HG03521 (cell line): ENCODE results near the gene SH3RF3.

ENCODE experiments used
- ATAC-seq: cut with Tn5 transposase; IDR thresholded peaks from one replicate; pipeline ENCODE4 v1.9.1; 2021; ENCODE audit warnings: mild to moderate bottlenecking, moderate library complexity; ENCODE audit not compliant: unreplicated experiment

Gene SH3RF3

DNA sequence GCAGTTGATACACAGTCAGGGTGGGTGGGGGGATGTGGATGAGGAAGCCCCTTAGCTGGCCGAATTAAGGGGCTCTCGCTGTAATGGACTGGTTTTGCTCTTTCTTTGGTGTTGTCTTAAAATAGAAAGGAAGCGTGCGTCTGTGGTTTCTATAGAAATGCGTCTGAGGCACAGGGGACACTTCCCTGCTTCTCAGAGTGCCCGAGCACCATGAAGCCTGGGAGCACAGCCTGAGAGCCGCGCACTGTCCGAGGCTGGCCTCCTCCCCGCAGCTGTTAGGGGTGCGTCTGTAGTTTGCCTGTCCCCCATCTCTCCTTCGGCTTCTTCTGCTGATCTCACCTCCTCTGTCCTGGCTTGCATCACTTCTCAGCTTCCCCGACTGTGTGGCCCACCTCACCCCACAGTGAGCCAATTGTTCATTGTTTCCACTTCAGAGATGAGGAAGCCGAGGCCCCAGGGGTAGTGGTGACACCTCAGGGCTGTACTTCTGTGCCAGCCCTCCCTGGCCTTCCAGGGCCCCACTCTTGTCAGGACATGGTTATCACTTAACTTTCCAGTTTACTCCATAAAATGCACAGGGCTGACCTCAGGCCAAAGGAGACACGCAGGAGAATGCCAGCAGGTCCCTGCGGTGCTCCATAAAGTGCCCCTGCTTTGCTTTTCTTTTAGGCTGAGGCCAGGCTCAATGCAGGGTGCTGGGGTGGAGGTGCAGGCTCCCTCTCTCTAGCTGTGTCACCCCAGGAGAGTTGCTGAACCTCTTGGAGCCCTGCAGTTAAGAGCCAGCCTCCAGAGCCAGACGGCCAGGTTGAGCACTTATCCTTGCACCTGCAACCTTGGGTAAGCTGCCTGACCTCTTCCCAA, 274.2 kb downstream of the SH3RF3 start:
- ATAC-seq, result no peak

DNA sequence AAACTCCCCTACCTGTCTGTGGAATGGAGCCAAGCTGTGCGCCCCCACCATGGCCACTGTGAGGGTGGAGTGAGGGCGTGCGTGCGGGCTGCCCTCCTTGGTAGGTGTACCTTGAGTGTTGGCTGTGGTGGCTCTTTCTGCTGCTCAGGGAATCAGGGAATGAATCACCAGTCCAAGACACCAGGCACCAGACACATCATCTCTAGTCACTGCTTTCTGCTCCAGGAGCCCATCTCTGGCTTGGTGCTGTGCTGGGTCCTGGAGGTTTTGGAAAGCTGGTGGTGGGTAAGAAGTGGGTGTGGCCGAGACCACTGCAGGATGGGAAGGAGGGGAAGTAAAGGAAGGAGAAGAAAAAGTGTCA, 274.8 kb downstream of the SH3RF3 start:
- no peak for ATAC-seq

DNA sequence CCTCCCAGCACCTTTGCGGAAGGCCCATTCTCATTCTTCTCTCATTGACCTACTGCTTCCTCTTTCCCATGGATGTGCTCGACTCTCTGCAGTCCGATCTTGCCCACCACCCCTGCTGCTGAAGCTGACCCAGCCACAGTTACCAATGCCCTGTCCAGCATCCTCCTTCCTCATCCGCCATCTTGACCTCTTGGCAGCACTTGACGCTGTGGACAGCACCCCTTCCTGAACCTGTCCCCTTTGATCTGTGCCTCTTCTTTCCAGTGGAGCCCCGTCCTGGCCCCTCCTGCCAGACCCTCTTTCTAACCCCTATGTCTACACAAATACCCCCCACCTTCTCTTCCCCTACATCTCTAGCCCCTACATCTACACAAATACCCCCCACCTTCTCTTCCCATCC, 275.7 kb downstream of the SH3RF3 start:
- no peak for ATAC-seq

DNA sequence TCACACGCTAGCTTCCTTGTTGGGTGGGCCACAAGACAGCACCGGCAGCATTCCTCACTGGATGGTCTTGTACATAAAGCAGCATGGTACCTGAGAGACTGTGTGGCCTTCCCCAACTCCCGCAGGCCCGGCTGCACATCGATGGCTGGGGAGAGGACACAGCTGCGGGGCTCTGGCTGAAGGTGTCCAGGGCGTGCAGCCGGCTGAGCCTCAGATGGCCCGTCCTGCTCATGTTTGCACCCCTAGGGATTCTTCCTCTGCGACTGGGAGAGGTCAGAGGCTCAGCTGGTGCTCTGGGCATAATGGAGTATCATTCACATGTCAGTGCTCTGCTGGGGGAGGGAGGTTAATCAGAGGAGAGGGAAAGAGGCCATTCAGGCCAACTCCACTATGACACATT, 276.9 kb downstream of the SH3RF3 start:
- ATAC-seq, result no peak

DNA sequence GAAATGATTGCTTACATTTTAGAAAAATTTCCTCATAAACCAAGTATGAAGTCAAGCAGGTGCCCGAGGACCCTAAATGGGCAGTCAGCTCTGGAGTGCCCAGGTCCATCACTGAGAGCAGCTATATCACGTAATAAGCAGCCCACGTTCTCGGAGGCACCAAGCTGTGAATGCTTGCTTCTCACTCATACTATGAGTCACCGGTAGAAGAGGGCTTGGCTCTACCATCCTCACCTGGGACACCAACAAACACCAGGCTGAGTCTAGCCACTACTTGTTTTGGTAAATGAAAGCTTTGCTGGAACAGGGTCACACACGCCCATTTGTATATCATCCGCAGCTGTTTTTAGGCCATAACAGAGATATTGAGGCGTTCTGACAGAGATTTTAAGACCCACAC, 277.3 kb downstream of the SH3RF3 start:
- ATAC-seq, result no peak

DNA sequence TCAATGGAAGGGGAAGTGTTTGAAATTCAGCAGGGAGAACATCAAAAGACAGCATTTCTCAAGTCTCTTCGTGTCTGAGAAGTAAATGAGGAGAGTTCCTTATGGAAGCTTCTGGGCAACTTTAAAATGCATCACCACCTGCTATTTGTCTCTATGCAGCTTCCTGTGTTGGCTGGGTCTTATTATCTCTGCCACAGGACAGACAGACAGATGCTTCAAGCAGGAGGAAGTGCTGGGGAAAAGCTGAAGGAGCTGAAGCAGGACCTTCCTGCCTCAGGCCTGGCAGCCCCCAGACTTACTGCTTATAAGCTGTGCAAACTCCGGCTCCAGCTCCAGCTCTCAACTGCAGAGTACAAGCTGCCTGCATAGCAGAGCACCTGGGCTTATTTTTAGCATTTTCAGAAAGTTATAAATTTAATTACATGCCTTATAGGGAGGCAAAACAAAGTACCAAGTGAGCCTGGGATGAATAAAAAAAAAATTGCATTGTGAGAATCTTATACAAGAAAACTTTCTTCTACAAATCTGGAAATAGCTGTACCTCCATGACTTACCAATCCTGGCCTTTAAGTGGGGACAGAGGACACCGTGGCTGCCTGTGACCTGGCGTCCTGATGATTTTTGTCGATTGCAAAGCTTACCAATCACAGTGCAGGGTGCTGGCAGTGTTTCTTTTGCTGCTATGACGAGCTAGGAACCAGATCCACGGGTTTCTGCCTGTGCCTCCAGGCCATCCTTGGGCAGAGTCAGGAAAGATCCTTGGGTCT, 278.5 kb downstream of the SH3RF3 start:
- ATAC-seq, result no peak

DNA sequence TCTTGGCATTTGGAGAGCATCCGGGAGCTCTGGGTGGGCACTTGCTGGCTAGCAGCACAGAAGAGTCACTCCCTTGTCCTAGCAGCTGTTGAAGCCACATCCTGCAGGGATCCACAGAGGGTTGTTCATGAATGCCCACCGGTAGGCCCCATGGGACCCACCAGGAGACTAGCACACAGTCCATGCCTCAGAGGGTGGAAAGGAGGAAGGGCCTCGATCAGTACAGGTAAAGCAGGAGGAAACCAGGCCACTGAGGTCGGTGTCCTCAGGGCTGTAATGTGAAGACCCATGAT, 279.0 kb downstream of the SH3RF3 start:
- ATAC-seq, result no peak

DNA sequence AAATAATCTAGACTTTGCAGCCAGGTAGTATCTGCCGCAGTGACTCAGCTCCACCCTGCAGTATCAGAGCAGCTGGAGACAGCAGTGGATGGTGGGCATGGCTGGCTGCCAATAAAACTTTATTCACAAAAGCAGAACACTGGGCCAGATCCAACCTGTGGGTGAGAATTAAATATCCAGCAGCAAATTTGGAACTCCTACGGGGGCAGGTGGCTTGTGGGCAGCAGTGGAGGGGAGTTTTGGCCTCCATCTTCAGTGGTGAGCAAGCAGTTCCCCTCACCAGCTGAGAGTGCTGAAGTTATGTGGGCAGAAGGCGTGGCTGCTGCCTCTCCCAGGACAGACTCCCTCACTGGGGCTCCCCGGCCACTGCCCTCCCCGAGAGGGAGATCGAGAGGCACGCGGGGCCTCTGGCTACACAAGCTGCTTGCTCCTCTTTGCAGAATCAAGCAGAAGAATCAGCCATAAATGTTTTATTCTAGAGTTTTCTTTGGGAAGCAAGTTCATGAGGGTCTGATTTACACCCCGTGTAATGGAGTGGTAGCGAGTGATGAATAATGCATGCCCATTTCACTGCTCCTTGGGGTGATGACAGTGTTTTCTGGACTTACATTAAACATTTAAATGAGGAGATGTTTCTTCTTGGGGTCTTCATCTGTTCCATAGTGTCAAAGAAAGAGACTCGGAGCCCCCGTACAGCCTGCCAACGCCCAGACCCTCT, 280.5 kb downstream of the SH3RF3 start:
- no peak for ATAC-seq

DNA sequence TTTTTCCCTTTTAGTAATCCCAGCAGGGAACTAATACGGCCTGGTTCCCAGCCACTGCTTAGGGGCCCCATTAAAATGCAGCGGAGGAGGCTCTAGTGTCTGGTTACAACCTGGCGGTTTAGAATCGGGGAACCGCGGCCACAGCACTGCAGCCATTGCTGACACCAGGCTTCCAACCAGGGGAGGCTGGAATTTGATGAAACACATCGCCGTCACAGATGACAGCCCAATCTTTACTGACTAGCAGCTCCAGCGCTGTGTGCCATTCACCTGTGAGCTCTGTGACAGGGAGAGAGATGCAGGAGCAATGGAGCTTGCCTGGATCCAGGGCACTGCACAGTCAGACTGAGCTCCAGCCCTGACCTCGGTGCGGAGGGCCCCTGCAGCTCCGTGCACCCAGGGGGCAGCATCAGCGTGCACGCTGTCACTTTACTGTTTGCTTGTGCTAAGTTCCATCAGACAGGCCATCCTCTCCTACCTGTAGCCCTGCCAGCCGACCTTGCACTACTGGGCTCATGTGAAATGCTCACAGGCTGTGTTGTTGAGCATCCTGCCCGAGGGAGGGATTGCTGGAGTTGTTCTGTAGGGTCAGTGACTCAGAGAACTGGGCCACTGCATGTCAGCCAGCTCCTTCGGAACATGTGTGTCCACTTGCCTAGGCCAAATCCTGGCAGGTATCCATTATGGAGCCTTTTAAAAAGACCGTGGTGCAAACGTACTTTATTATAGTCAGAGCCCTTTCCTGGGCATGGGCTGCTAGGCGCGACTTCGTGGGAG, 281.2 kb downstream of the SH3RF3 start:
- ATAC-seq, result no peak

DNA sequence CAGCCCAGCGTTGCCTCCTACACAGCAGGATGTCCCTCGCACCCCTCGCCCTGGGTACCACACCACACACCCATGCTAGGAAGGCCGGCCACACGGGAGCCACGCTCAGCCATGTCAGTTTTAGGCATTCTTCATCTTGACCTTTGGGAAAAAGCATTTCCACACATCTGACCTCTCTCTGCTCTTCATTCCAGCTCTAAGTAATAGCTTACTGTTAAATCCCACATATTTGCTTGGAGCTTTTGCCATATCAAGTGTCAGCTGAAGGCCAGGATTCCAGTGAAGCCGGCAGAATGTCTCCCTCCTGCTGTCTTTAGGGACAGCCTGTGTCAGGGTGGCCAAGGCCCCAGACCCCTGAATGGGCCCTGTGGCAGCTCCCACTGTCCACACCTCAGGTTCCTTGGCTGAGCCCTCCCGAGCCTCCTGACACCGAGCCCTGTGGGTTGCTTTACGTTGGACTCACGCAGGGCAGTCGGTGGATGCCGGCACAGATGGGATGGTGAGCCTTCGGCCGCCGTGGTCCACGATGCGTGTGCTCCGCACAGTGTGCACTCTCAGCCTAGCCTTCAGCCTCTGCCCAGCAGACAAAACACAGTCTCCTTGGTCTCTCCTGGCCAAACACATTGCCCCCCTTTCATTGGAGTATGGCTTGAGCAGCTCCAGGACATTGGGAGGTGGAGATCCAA, 282.8 kb downstream of the SH3RF3 start:
- ATAC-seq, result no peak

DNA sequence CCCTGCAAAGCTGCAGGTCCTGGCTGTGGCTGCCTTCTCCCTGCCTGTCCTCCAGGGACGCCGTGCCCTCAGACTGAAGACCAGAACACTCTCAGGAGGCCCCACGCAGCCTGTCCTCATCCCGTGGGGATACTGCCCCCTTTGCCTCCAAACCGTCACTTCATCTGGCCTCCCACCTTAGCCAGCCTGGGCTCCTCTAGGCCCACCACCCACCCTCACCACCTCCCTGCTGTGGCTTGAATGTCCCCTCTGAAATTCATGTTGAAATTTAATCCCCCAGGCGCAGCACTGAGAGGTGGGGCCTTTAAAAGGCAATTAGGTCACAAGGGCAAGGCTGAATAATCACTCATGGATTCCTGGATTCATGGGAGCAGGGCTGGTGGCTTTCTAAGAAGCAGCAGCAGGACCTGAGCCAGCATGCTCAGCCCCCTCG, 286.6 kb downstream of the SH3RF3 start:
- no peak for ATAC-seq

DNA sequence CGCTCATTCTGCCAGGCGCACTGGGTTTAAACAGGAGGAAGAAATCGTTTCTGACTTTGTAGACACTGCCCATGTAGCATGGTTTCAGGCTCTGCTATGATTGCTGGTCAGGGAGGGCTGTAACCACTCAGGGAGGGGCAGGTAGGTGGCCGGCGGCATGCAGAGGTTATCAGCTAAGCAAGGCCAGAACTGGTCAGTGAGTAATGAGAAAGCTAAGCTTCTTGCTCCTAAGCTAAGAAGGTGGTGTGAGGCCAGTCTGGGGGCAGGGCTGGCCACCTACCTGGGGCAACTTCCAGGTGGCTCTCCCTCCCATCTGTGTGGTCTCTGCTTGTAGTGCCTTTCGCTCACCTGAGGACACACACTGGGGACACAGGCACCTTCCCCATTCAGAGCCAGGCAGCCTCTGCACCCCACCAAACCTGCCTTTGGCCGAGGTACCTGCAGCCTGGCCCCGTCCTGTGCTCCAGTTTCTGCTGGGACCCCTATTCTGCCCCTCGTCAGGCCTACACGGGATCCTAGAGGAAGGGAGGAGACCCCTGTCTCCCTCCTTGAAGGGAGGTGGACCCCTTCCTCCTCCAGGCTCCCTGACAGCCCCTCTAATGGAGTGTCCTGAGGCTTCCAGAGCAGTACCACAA, 288.8 kb downstream of the SH3RF3 start:
- ATAC-seq, result no peak

DNA sequence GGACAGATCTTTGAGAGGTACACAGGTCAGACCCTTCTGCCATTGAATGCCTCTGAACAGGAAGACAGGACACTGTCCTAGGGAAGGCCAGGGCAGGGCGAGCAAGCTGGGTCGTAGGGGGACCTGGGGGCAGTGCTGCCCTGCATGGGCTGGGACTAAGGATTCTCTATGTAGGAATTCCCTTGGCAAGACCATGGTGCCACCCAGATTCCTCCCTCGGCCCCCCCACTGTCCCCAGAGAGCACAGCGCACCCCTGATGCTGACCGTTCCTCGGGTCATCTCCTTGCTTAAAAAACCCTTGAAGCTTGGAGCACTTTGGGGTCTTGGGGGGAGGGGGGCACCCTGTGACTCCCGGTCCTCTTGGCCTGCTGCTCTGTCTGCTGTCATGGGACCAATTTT, 289.7 kb downstream of the SH3RF3 start:
- no peak for ATAC-seq

DNA sequence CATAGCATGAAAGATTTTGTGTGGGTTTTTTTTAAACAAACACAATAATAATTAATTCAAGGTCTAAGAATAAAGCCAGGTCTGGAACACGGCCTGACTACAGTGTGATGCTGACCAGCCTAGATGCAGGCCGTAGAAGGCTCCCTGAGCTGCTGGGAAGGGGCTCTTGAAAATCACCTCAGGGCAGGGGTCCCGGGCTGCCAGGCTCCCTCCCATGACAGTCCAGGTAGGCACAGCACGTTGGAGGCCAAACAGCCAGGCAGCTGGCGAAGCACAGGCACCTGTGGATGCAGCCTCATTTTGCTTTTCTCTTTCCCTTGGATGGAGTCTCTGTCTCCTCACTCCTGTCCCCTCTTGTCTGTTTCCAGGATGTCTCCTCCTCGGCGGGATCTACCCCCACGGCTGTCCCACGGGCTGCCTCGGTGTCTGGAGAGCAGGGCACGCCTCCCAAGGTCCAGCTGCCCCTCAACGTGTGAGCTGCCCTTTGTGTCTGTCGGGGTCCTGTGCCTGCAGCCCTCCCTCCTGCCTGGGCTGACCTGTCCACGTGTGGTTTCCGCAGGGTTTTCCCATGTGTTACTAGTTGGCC, 290.3 kb downstream of the SH3RF3 start:
- no peak for ATAC-seq

DNA sequence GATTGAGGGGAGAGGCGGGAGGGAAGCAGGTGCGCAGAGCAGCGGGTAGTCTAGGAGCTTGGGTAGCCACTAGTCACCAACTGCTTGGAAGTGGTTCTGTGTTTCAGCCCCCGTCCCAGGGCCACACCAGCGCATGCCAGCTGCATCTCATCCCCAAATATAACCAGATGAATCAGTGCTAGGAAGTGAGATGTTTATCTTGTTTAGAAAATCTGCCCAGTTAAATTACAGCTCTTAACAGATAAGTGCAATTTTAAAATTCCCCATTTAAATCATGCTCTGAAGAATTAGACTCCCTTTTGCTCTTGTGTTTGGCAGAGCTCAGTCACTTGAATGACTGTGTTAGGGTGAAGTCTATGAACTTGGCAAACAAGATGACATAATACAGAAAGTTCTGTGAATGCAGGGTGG, 291.0 kb downstream of the SH3RF3 start:
- no peak for ATAC-seq

DNA sequence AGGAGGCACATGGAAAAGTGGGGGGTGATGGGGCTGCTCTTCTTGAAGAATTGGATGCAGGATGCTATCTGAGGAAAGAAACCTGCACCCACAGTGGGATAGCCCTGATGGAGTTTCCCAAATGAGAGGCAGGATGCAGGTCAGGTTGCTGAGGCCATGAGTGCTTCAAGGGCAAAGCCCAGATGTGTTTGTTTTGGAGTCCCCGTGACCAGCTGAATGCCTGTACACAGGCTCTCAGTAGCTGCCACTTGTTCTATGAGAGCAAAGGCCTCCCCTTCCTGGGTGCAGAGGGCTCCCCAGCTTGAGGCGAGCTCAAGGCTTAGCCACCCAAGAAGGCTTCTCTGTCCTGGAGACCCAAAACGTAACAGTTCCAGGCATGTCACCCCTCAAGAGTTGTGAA, 292.1 kb downstream of the SH3RF3 start:
- no peak for ATAC-seq

DNA sequence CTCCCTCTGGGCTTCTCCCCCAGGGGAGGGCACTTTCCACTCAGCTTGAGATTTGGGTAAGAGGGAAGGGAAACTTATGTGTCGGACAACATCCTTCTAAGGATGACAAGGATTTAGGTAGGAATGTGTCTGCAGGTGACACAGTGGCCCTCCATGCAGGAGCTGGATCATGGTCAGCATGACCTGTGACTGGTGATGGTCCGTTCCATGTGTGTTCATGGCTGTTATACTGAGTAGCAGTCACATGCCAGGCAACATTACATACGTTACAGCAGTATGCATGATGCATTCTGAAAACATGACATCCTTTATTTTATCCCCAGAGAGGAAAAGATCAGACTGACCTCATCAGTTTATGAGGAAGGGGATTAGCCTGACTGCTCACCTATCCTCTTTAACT, 292.6 kb downstream of the SH3RF3 start:
- no peak for ATAC-seq

DNA sequence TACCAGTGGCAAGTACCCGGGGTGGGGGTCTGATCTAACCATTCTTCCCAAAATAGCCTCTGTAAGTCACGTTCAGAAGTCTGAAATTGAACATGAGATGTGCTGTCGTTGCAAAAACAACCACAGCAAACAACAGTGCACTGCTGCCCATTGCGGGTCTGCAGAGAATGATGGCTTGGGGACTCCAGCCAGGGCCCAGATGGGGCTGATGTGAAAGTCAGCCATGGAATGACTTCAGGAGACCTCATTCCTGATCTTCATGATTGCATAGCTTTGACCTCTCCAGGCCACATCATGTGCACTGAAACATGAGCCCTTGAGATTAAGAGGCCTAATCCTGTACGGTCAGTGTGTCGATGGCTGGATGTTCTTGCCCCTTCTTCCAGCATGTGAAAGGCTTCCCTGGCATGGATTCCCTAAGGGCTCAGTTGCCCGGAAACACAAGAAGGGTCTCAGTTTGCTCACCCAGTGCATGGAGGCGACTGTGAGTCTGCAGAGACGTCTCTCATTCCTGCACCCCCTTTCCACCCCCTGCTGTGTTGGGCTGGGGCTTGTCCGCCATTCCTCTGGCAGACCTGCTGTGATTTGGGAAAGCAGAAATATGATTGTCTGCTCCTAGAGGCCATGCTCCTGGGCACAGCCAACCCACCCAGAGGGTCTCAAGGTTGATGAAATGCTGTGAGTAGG, 293.2 kb downstream of the SH3RF3 start:
- no peak for ATAC-seq
